SH-SY5Y (cell line): ENCODE results near the gene GARNL3.

Experiments used
- GATA2 ChIP-seq: IDR thresholded peaks from 2 replicates; pipeline ENCODE4 v1.6.1; 2011; ENCODE audit warnings: mild to moderate bottlenecking, low read depth, low read length
- GATA3 ChIP-seq: IDR thresholded peaks from 2 replicates; pipeline ENCODE4 v1.6.1; 2011; ENCODE audit warnings: low read depth, mild to moderate bottlenecking, low read length, moderate library complexity

Gene GARNL3

DNA sequence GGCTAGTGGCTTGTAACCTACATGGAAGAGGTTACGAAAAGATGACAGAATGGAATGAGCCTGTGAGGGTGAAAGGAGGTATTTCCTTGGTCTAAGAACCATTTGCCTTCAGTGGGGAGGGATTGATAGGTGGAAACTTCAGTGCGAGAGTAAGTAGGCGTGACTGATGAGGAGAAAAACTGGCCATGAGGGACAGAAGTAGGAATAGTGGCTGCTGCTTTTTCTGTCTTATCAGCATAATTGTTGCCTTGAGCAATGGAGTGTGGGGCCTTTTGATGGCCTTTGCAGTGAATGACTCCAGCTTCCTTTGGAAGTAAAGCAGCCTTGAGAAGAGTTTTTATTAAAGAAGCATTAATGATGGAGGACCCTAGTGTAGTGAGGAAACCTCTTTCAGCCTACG lies 150.6 kb downstream of the GARNL3 start:
- TF ChIP-seq GATA3 = no peak
- TF ChIP-seq GATA2 = no peak

- TF ChIP-seq GATA2 = no peak
- no peak for TF ChIP-seq GATA3
These were observed 151.1 kb downstream of the GARNL3 start for GRCh38 chr9:127415657-127416056.

DNA sequence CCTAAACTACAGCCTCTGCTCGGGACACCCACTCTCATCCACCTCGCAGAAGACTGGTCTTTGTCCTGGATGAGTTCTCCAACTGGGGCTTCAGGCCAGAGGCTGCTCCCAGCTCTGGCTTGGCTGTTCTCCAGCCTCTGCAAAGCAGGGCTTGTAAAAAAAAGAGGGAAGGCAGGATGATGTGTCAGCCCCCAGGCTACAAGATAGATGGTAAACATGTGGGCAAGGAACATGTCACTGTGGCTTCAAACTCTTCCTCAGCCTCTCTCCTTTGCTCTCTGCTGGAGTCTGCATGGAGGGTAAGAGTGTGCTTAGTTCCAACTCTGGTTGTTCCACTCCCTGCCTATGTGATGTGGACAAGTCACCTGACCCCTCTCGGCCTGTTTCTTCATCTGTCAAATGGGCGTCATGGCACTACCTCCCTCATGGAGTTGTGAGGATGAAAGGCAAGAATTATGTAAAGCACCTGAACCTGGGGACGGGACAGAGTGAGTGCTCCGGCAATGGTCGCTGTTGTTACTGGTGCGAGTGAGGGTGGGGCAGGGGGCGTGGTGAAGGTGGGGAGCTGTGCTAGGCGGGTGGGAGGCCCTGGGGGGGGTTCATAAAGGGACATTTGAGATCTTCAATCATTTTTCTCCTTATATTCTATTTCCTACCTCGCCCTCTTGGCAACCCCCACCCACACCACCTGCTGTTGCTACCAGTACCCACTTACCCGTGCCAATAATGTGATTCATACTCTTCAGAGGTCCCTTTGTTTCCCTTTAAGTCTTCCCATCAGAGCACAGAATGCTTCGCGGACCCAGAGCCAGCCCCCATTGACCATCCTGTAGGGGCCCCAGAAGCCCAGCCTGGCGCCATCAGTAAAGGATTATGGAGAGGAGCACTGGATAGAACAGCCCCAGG lies 152.8 kb downstream of the GARNL3 start:
- no peak for TF ChIP-seq GATA3
- no peak for TF ChIP-seq GATA2

GRCh38 chr9:127418037-127418471 lies 153.5 kb downstream of the GARNL3 start:
- no peak for TF ChIP-seq GATA2
- no peak for TF ChIP-seq GATA3

- TF ChIP-seq GATA2 (no peak), GATA3 (no peak)
These were observed 154.8 kb downstream of the GARNL3 start for GRCh38 chr9:127419348-127419747.

- TF ChIP-seq GATA3 (no peak), GATA2 (no peak)
These were observed 156.5 kb downstream of the GARNL3 start for GRCh38 chr9:127421057-127421456.

DNA sequence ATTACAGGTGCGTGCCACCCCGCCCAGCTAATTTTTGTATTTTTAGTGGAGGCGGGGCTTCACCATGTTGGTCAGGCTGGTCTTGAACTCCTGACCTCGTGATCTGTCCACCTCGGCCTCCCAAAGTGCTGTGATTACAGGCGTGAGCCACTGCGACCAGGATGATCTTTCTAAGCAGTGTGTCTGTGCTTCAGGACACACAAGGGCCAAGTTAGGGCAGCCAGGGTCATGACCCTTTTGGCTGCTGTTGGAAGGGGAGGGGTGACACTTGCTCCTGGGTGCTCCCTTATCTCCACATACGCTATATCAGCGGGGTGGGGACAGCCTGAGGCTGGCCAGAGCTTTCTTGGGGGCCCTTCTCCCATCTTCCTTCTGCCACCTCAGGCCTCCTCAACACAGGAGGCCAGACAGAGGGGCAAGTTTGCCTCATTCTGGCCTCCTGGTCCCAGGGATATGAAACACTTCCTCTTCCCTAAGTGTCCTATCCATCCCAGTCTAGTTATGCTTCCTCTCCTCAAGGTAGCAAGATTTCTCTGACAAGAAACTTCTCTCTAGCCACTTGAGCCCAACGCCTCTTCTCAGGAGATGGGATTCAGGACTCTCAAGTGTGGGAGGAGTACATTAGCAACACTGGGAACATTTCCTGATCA lies 157.7 kb downstream of the GARNL3 start:
- TF ChIP-seq GATA3 (no peak), GATA2 (no peak)

GRCh38 chr9:127422787-127423186 lies 158.2 kb downstream of the GARNL3 start:
- TF ChIP-seq GATA2 (no peak), GATA3 (no peak)

DNA sequence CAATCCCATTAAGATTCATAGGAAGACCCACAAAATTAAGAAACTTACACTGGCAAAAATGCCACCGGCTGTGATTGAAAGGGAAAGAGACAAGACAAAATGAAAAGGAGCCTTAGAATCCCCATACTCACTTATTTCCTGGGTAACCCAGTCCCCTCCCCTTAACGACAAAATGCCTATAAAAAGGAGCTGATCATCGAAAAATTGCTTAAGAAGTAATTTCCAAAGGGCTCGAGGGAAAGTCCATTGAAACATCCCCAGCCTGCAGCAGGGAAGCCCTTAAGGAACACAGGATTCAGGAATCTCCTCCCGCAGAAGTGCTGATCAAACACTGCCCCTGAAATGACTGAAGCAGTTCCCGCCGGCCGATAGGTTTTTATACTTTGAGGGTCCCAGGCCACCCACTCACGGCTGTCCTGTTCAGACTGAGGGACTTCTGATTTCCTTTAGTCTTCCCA lies 158.9 kb downstream of the GARNL3 start:
- no peak for TF ChIP-seq GATA3
- TF ChIP-seq GATA2 = no peak

- no peak for TF ChIP-seq GATA3
- TF ChIP-seq GATA2 = no peak
These were observed 159.5 kb downstream of the GARNL3 start, which contains the start of gene ZNF79 for GRCh38 chr9:127423934-127424675. ZNF79 (plus strand) TSS chr9:127424382; CDS start chr9:127424788, 406 bp downstream.

DNA sequence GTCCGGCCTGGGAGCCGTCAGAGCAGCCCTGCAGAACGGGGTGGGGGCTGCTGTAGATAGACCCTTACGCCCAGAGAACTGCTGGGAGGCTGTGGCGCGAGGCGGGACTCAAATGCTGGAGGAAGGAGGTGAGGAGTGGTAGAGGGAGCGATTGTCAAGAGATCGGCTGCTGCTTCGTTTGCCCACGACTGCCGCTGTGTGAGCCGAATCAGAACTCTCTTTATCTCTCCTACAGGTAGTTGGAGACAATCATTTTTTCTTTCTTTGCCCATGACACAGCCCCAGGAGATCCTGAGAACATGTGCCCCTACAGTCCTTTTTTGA lies 160.1 kb downstream of the GARNL3 start:
- TF ChIP-seq GATA3 (no peak), GATA2 (no peak)

DNA sequence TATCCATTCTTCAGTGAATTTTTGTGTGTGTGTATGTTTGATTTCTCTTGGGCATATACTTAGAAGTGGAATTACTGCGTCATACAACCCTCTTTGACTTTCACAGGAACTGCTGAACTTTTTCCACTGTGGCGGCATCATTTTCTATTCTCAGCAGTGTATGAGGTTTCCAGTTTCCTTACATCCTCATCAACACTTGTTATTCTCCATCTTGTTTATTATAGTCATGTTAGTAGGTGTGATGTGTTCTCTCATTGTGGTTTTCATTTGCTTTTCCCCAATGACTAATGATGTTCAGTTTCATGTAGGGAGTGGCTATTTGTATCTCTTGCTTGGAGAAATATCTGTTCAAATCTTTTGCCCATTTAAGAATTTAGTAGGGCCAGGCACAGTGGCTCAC lies 162.2 kb downstream of the GARNL3 start:
- TF ChIP-seq GATA2 (no peak), GATA3 (no peak)

DNA sequence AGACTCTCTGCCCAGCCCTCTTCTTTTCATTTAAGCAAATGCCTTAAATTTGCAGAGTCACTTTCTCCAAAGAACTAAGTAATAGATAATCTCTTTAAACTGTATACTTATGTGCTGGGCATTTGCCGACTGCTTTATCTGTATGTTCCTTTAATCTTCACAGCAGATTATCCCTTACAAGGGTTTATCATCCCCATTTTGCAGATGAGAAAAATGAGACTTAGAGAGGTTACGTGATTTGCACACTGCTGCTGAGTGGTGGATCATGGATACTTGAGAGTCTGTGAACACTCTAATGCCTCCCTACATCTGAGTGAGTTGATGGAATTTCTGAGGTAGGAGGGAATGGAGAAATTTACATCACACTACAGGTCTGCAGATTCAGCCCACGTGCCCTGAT lies 163.8 kb downstream of the GARNL3 start:
- TF ChIP-seq GATA2 (no peak), GATA3 (no peak)

- TF ChIP-seq GATA2 (no peak), GATA3 (no peak)
These were observed 165.8 kb downstream of the GARNL3 start for GRCh38 chr9:127430415-127430814.
